Measurements from ENCODE around the gene SCN8A. TPM values are rescaled to one million over a fixed set of nuclear protein-coding genes. Genes with fewer than 3 reads are reported as not detected.

The SCN8A gene
- total and polyA plus RNA-seq, 9 donors: 0.24 to 1.2 (median 0.63) TPM

GRCh38 chr12:51817027-51817953 is 226.3 kb downstream of the SCN8A start:
- Histone ChIP-seq H3K4me1 (ENCODE audit: control insufficient read depth, insufficient read depth, low read length) (peaks cover 17% of the 10 kb centered on the region), H3K9me3 (replicated peaks; ENCODE audit: control insufficient read depth, low read depth, low read length) (no peaks in the 10 kb centered on the region), H3K27ac (ENCODE audit: low read length) (no peak overlapping the region), H3K36me3 (ENCODE audit: control insufficient read depth, insufficient read depth, low read length) (no peaks in the 10 kb centered on the region), H3K4me3 (ENCODE audit: low read length) (no peak overlapping the region), H3K27me3 (ENCODE audit: control insufficient read depth, insufficient read depth, low read length) (peaks cover 25% of the 10 kb centered on the region)
- no peak for DNase-seq
- WGBS (ENCODE audit: insufficient coverage): 79% methylated on average over 6 of the region's 10 CpGs

- Histone ChIP-seq H3K4me1 (ENCODE audit: control insufficient read depth, insufficient read depth, low read length) (peaks cover 17% of the 10 kb centered on the region), H3K36me3 (ENCODE audit: control insufficient read depth, insufficient read depth, low read length) (peaks cover 3% of the 10 kb centered on the region), H3K27me3 (ENCODE audit: control insufficient read depth, insufficient read depth, low read length) (peaks cover 25% of the 10 kb centered on the region), H3K4me3 (ENCODE audit: low read length) (no peak overlapping the region), H3K9me3 (replicated peaks; ENCODE audit: control insufficient read depth, low read depth, low read length) (no peaks in the 10 kb centered on the region), H3K27ac (ENCODE audit: low read length) (no peak overlapping the region)
- DNase-seq: no peak
- no CpG with 5 or more reads among the region's 5 CpGs for WGBS (ENCODE audit: insufficient coverage)
Observed at GRCh38 chr12:51818086-51818485, 227.1 kb downstream of the SCN8A start.

- Histone ChIP-seq H3K36me3 (ENCODE audit: control insufficient read depth, insufficient read depth, low read length) (peaks cover 3% of the 10 kb centered on the region), H3K27me3 (ENCODE audit: control insufficient read depth, insufficient read depth, low read length) (peaks cover 25% of the 10 kb centered on the region), H3K9me3 (replicated peaks; ENCODE audit: control insufficient read depth, low read depth, low read length) (no peaks in the 10 kb centered on the region), H3K4me1 (ENCODE audit: control insufficient read depth, insufficient read depth, low read length) (peaks cover 17% of the 10 kb centered on the region), H3K27ac (ENCODE audit: low read length) (no peak overlapping the region), H3K4me3 (ENCODE audit: low read length) (no peak overlapping the region)
- DNase-seq: no peak
- 42% methylated on average over 2 of the region's 4 CpGs for WGBS (ENCODE audit: insufficient coverage)
Observed at GRCh38 chr12:51818566-51819300, 227.7 kb downstream of the SCN8A start.

- Histone ChIP-seq H3K27ac (ENCODE audit: low read length) (no peak overlapping the region), H3K4me3 (ENCODE audit: low read length) (peak overlapping the region; percentile 22)
- DNase-seq: peak; percentile 33
Observed at GRCh38 chr12:51819736-51820525, 228.9 kb downstream of the SCN8A start.

GRCh38 chr12:51820526-51821439 is 229.8 kb downstream of the SCN8A start:
- peaks cover 8% of the 10 kb centered on the region for H3K36me3 ChIP-seq (ENCODE audit: control insufficient read depth, insufficient read depth, low read length)
- peaks cover 11% of the 10 kb centered on the region for H3K4me1 ChIP-seq (ENCODE audit: control insufficient read depth, insufficient read depth, low read length)
- H3K9me3 ChIP-seq (replicated peaks; ENCODE audit: control insufficient read depth, low read depth, low read length): no peaks in the 10 kb centered on the region
- DNase-seq: peak; percentile 84
- WGBS (ENCODE audit: insufficient coverage): 29% methylated on average over 113 of the region's 113 CpGs
- H3K27me3 ChIP-seq (ENCODE audit: control insufficient read depth, insufficient read depth, low read length): peaks cover 12% of the 10 kb centered on the region
- peak overlapping the region; percentile 62 for H3K4me3 ChIP-seq (ENCODE audit: low read length)
- peak overlapping the region; percentile 42 for H3K27ac ChIP-seq (ENCODE audit: low read length)

More at GRCh38 chr12:51819736-51820525, 228.9 kb downstream of the SCN8A start:
- Histone ChIP-seq H3K9me3 (replicated peaks; ENCODE audit: control insufficient read depth, low read depth, low read length) (no peaks in the 10 kb centered on the region), H3K27me3 (ENCODE audit: control insufficient read depth, insufficient read depth, low read length) (peaks cover 20% of the 10 kb centered on the region), H3K4me1 (ENCODE audit: control insufficient read depth, insufficient read depth, low read length) (peaks cover 12% of the 10 kb centered on the region), H3K36me3 (ENCODE audit: control insufficient read depth, insufficient read depth, low read length) (peaks cover 8% of the 10 kb centered on the region)
- WGBS (ENCODE audit: insufficient coverage): 63% methylated on average over 28 of the region's 32 CpGs

GRCh38 chr12:51821440-51822260 is 230.6 kb downstream of the SCN8A start:
- Histone ChIP-seq H3K27me3 (ENCODE audit: control insufficient read depth, insufficient read depth, low read length) (peaks cover 10% of the 10 kb centered on the region), H3K36me3 (ENCODE audit: control insufficient read depth, insufficient read depth, low read length) (peaks cover 8% of the 10 kb centered on the region), H3K27ac (ENCODE audit: low read length) (peak overlapping the region; percentile 42), H3K9me3 (replicated peaks; ENCODE audit: control insufficient read depth, low read depth, low read length) (no peaks in the 10 kb centered on the region), H3K4me3 (ENCODE audit: low read length) (peak overlapping the region; percentile 62), H3K4me1 (ENCODE audit: control insufficient read depth, insufficient read depth, low read length) (peaks cover 11% of the 10 kb centered on the region)
- WGBS (ENCODE audit: insufficient coverage): 52% methylated on average over 98 of the region's 101 CpGs
- no peak for DNase-seq

- H3K9me3 ChIP-seq (replicated peaks; ENCODE audit: control insufficient read depth, low read depth, low read length): no peaks in the 10 kb centered on the region
- peaks cover 8% of the 10 kb centered on the region for H3K36me3 ChIP-seq (ENCODE audit: control insufficient read depth, insufficient read depth, low read length)
- no peak overlapping the region for H3K4me3 ChIP-seq (ENCODE audit: low read length)
- H3K27me3 ChIP-seq (ENCODE audit: control insufficient read depth, insufficient read depth, low read length): peaks cover 8% of the 10 kb centered on the region
- no peak for DNase-seq
- peaks cover 16% of the 10 kb centered on the region for H3K4me1 ChIP-seq (ENCODE audit: control insufficient read depth, insufficient read depth, low read length)
- no peak overlapping the region for H3K27ac ChIP-seq (ENCODE audit: low read length)
- WGBS (ENCODE audit: insufficient coverage): 84% methylated on average over 12 of the region's 16 CpGs
Observed at GRCh38 chr12:51822261-51822616, 231.2 kb downstream of the SCN8A start.

- no peak overlapping the region for H3K27ac ChIP-seq (ENCODE audit: low read length)
- peaks cover 5% of the 10 kb centered on the region for H3K27me3 ChIP-seq (ENCODE audit: control insufficient read depth, insufficient read depth, low read length)
- no peak overlapping the region for H3K4me3 ChIP-seq (ENCODE audit: low read length)
- no peaks in the 10 kb centered on the region for H3K9me3 ChIP-seq (replicated peaks; ENCODE audit: control insufficient read depth, low read depth, low read length)
- peaks cover 16% of the 10 kb centered on the region for H3K4me1 ChIP-seq (ENCODE audit: control insufficient read depth, insufficient read depth, low read length)
- 80% methylated on average over 2 of the region's 4 CpGs for WGBS (ENCODE audit: insufficient coverage)
- peaks cover 8% of the 10 kb centered on the region for H3K36me3 ChIP-seq (ENCODE audit: control insufficient read depth, insufficient read depth, low read length)
- no peak for DNase-seq
Observed at GRCh38 chr12:51822956-51823355, 231.9 kb downstream of the SCN8A start.

Data from muscle of leg (tissue), 11 donors.